K562 (cell line): ENCODE data around the gene ADSS2.

Source experiments
- CBX3 ChIP-seq, 2 experiments: IDR thresholded peaks; 1 replicate in 1 of 2; 2 replicates in 1 of 2; pipeline ENCODE4 v1.6.1; 2012; ENCODE audit warnings: inconsistent platforms in 2 of 2, low read length in 2 of 2, borderline replicate concordance in 1 of 2, control low read depth in 1 of 2
- CTCF ChIP-seq, 3 experiments: IDR thresholded peaks in 2 of 3; conservative IDR thresholded peaks in 1 of 3; 2 replicates each; pipeline ENCODE4 v1.5.1; 2011 to 2012; ENCODE audit warnings: low read length in 3 of 3, mild to moderate bottlenecking in 3 of 3, control low read depth in 2 of 3, improper control_type of control experiment in 1 of 3, inconsistent platforms in 1 of 3, low read depth in 1 of 3, mixed read lengths in 1 of 3, moderate library complexity in 1 of 3; ENCODE audit not compliant: insufficient read depth in 2 of 3
- JUNB ChIP-seq: fragments of 450-650 bp; formaldehyde crosslinking; conservative IDR thresholded peaks from 2 replicates; pipeline ENCODE4 v1.4.0; 2020; ENCODE audit warnings: mild to moderate bottlenecking

GRCh38 chr1:244450597-244451538 lies 841 bp downstream of the ADSS2 start:
- TF ChIP-seq JUNB (CRISPR knock-in tag) (no peak), CTCF (IDR thresholded peaks at IDR 0.05 in 2 of 3, conservative IDR thresholded peaks at IDR 0.05 in 1 of 3; ENCODE audit: insufficient read depth in 2 of 3, low read depth in 1 of 3, low read length in 3 of 3) (no peak), CBX3 (IDR thresholded peaks at IDR 0.05; ENCODE audit: borderline replicate concordance in 1 of 2, low read length in 2 of 2) (no peak)
